GM23338 (cell line): ENCODE results near the gene AXIN2. TPM values are rescaled to one million over a fixed set of nuclear protein-coding genes. Genes with fewer than 3 reads are reported as not detected.

Source experiments
- ATAC-seq: fragments of 200-7000 bp; cut with Tn5 transposase; 3 replicates; pipeline ENCODE4 v1.9.1; 2020
- DNase-seq: peaks from one replicate; pipeline ENCODE4 v3.0.0-alpha.2; 2015; ENCODE audit warnings: low spot score
- H2AFZ ChIP-seq: fragments of 200-600 bp; sonication (generic); 2 replicates; pipeline ENCODE4 v1.8.0; 2016; ENCODE audit warnings: antibody characterized with exemption, mild to moderate bottlenecking, moderate library complexity
- H3F3A ChIP-seq: fragments of 200-600 bp; sonication (generic); replicated peaks from 2 replicates; pipeline ENCODE4 v1.8.0; 2017; ENCODE audit warnings: antibody characterized with exemption, mixed run types, low read depth
- H3K27ac ChIP-seq: fragments of 200-600 bp; sonication (generic); 2 replicates; pipeline ENCODE4 v1.6.1; 2016; ENCODE audit warnings: low read depth
- H3K27me3 ChIP-seq: fragments of 200-600 bp; sonication (generic); 2 replicates; pipeline ENCODE4 v1.8.0; 2016; ENCODE audit warnings: mild to moderate bottlenecking, mixed run types, moderate library complexity; ENCODE audit not compliant: insufficient read depth
- H3K36me3 ChIP-seq: fragments of 200-600 bp; sonication (generic); 2 replicates; pipeline ENCODE4 v1.8.0; 2016; ENCODE audit warnings: mild to moderate bottlenecking; ENCODE audit not compliant: insufficient read depth
- H3K4me1 ChIP-seq: fragments of 200-600 bp; sonication (generic); 2 replicates; pipeline ENCODE4 v1.8.0; 2016; ENCODE audit warnings: mild to moderate bottlenecking, moderate library complexity; ENCODE audit not compliant: insufficient read depth
- H3K4me2 ChIP-seq: fragments of 200-600 bp; sonication (generic); 2 replicates; pipeline ENCODE4 v1.7.1; 2017; ENCODE audit warnings: mixed run types
- H3K4me3 ChIP-seq: fragments of 200-600 bp; sonication (generic); 2 replicates; pipeline ENCODE4 v1.6.1; 2016; ENCODE audit warnings: mixed run types
- H3K79me2 ChIP-seq: fragments of 200-600 bp; sonication (generic); replicated peaks from 2 replicates; pipeline ENCODE4 v1.8.0; 2017; ENCODE audit warnings: mild to moderate bottlenecking; ENCODE audit not compliant: insufficient read depth
- H3K9me2 ChIP-seq: fragments of 200-600 bp; sonication (generic); 2 replicates; pipeline ENCODE4 v1.8.0; 2017; ENCODE audit not compliant: insufficient read depth
- H4K20me1 ChIP-seq: fragments of 200-600 bp; sonication (generic); replicated peaks from 2 replicates; pipeline ENCODE4 v1.8.0; 2017; ENCODE audit warnings: mild to moderate bottlenecking; ENCODE audit not compliant: insufficient read depth
- H3K27ac Mint-ChIP-seq: 2 replicates; pipeline ENCODE4 v1.8.0; 2020; ENCODE audit warnings: inconsistent platforms, mild to moderate bottlenecking, moderate library complexity, mixed read lengths
- H3K27me3 Mint-ChIP-seq: 3 replicates; pipeline ENCODE4 v1.8.0; 2022; ENCODE audit warnings: low read depth, mild to moderate bottlenecking, moderate library complexity, mixed read lengths, inconsistent platforms; ENCODE audit not compliant: insufficient read depth, poor library complexity
- H3K36me3 Mint-ChIP-seq: 3 replicates; pipeline ENCODE4 v1.8.0; 2021; ENCODE audit warnings: low read depth, mild to moderate bottlenecking, inconsistent platforms, moderate library complexity, mixed read lengths
- H3K4me1 Mint-ChIP-seq: 3 replicates; pipeline ENCODE4 v1.8.0; 2020; ENCODE audit warnings: mild to moderate bottlenecking, inconsistent platforms, mixed read lengths
- H3K4me3 Mint-ChIP-seq: 3 replicates; pipeline ENCODE4 v1.8.0; 2021; ENCODE audit warnings: moderate library complexity, mild to moderate bottlenecking, inconsistent platforms, mixed read lengths
- H3K9me3 Mint-ChIP-seq: 3 replicates; pipeline ENCODE4 v1.8.0; 2020; ENCODE audit warnings: moderate library complexity, mild to moderate bottlenecking, inconsistent platforms, mixed read lengths
- CREB1 ChIP-seq: fragments of 250-450 bp; sonication (Bioruptor Pico); IDR thresholded peaks from 2 replicates; pipeline ENCODE4 v1.5.0; 2020; ENCODE audit warnings: low read depth, mild to moderate bottlenecking, moderate library complexity
- CTCF ChIP-seq, 2 experiments: fragments of 200-600 bp in 1 of 2; sonication (generic) in 1 of 2; conservative IDR thresholded peaks; 2 replicates each; pipeline versions ENCODE4 v1.5.1 to v1.6.1; 2016 to 2017; ENCODE audit warnings: antibody characterized with exemption in 2 of 2, low read depth in 2 of 2, mild to moderate bottlenecking in 2 of 2, moderate library complexity in 1 of 2
- ETS1 ChIP-seq: IDR thresholded peaks from 2 replicates; pipeline ENCODE4 v1.6.1; 2016; ENCODE audit warnings: antibody characterized with exemption
- EZH2 ChIP-seq: fragments of 200-600 bp; sonication (generic); IDR thresholded peaks from one replicate; pipeline ENCODE4 v1.8.0; 2017; ENCODE audit warnings: antibody characterized with exemption, mild to moderate bottlenecking, low read depth; ENCODE audit not compliant: unreplicated experiment
- EZH2phosphoT487 ChIP-seq: fragments of 200-600 bp; sonication (generic); IDR thresholded peaks from one replicate; pipeline ENCODE4 v1.8.1; 2018; ENCODE audit warnings: antibody characterized with exemption; ENCODE audit not compliant: unreplicated experiment
- JUNB ChIP-seq: IDR thresholded peaks from one replicate; pipeline ENCODE4 v1.6.1; 2016; ENCODE audit warnings: antibody characterized with exemption; ENCODE audit not compliant: unreplicated experiment
- NANOG ChIP-seq: IDR thresholded peaks from 2 replicates; pipeline ENCODE4 v1.6.1; 2016; ENCODE audit warnings: antibody characterized with exemption, borderline replicate concordance
- POLR2AphosphoS5 ChIP-seq: IDR thresholded peaks from 2 replicates; pipeline ENCODE4 v1.6.1; 2016; ENCODE audit warnings: antibody characterized with exemption, low read depth
- REST ChIP-seq: IDR thresholded peaks from one replicate; pipeline ENCODE4 v1.6.1; 2018; ENCODE audit warnings: antibody characterized with exemption; ENCODE audit not compliant: unreplicated experiment
- STAT1 ChIP-seq: IDR thresholded peaks from one replicate; pipeline ENCODE4 v1.6.1; 2016; ENCODE audit warnings: antibody characterized with exemption; ENCODE audit not compliant: unreplicated experiment
- ZNF114 ChIP-seq: fragments of 250-450 bp; sonication (Bioruptor Pico); IDR thresholded peaks from 2 replicates; pipeline ENCODE4 v1.5.0; 2020; ENCODE audit warnings: mild to moderate bottlenecking, moderate library complexity
- ZNF331 ChIP-seq: fragments of 250-450 bp; sonication (Bioruptor Pico); IDR thresholded peaks from 2 replicates; pipeline ENCODE4 v1.5.0; 2020; ENCODE audit warnings: low read depth, mild to moderate bottlenecking, moderate library complexity
- ZNF462 ChIP-seq: fragments of 250-450 bp; sonication (Bioruptor Pico); IDR thresholded peaks from 2 replicates; pipeline ENCODE4 v1.5.0; 2020; ENCODE audit warnings: mild to moderate bottlenecking, moderate library complexity
- polyA plus RNA-seq: library from polyadenylated mRNA; unstranded; fragments of >200 nt; fragmentation: Nextera tagmentation; extraction: Ambion mirVana; gene quantifications from 2 replicates; pipeline ENCODE4 v1.2.1, GENCODE V29; 2016
- total RNA-seq: library from RNA; depleted of rRNA; stranded (reverse); fragments of >200 nt; shearing (Covaris generic); gene quantifications from 2 replicates; pipeline ENCODE4 v1.2.3, GENCODE V29; 2014

AXIN2 gene
- total and polyA plus RNA-seq, 2 experiments from 2014 or later, result 8.0 to 32.7 TPM

- Histone ChIP-seq H3K36me3 (no peaks in the 10 kb centered on the region), H3K9me2 (no peaks in the 10 kb centered on the region; the same call in 1 of the 2 replicates), H3K4me2 (no peak overlapping the region), H3K4me1 (peaks cover 14% of the 10 kb centered on the region), H3K27me3 (peaks cover 9% of the 10 kb centered on the region; the same call in 1 of the 2 replicates), H2AFZ (peak overlapping the region; percentile 5; the same call in 1 of the 2 replicates), H3K27ac (no peak overlapping the region), H4K20me1 (no peaks in the 10 kb centered on the region), H3K4me3 (no peak overlapping the region), H3K79me2 (no peaks in the 10 kb centered on the region), H3F3A (peaks cover 6% of the 10 kb centered on the region)
- Mint-ChIP-seq H3K27ac (no peak overlapping the region), H3K9me3 (peaks cover 6% of the 10 kb centered on the region; the same call in 2 of the 3 replicates), H3K4me3 (no peak overlapping the region), H3K4me1 (peaks cover 29% of the 10 kb centered on the region), H3K27me3 (peaks cover 21% of the 10 kb centered on the region), H3K36me3 (peaks cover 3% of the 10 kb centered on the region; the same call in 2 of the 3 replicates)
- DNase-seq (no peak), ATAC-seq (no peak)
- TF ChIP-seq ZNF331 (CRISPR knock-in tag) (no peak), ETS1 (no peak), POLR2AphosphoS5 (no peak), ZNF462 (no peak), REST (no peak), EZH2phosphoT487 (no peak), ZNF114 (CRISPR knock-in tag) (no peak), EZH2 (no peak), NANOG (no peak), CREB1 (CRISPR knock-in tag) (no peak), CTCF (conservative IDR thresholded peaks at IDR 0.05; ENCODE audit: low read depth in 2 of 2) (no peak), STAT1 (no peak), JUNB (no peak)
Observed at GRCh38 chr17:65565559-65565958, 4.1 kb upstream of the AXIN2 start.
